B cell (primary cell): ENCODE results near the gene DIS3L2. TPM values are rescaled to one million over a fixed set of nuclear protein-coding genes. Genes with fewer than 3 reads are reported as not detected.

Source experiments
- ATAC-seq: fragments of 200-7000 bp; cut with Tn5 transposase; one replicate; pipeline ENCODE4 v1.10.0; 2021; ENCODE audit warnings: low read depth, mild to moderate bottlenecking, moderate number of reproducible peaks, moderate library complexity
- CTCF ChIA-PET: fragments of 350-600 bp; sonication (Branson Sonifier 250); formaldehyde crosslinking; loops from one replicate; lab custom pipeline; 2021; ENCODE audit warnings: antibody characterized with exemption, inconsistent platforms; lab: Charles Lee
- POLR2A ChIA-PET: fragments of 350-600 bp; sonication (Branson Sonifier 250); formaldehyde crosslinking; loops from one replicate; lab custom pipeline; 2021; ENCODE audit warnings: antibody characterized with exemption; lab: Charles Lee
- DNase-seq: peaks from one replicate; pipeline ENCODE4 v3.0.0; 2013
- H2AFZ ChIP-seq: 2 replicates; pipeline ENCODE4 v1.6.1; 2012; ENCODE audit warnings: mild to moderate bottlenecking, low read depth, low read length; ENCODE audit not compliant: insufficient read depth, poor library complexity, severe bottlenecking
- H3K27ac ChIP-seq, 2 donors: 1 replicate in 1 of 2; 2 replicates in 1 of 2; pipeline ENCODE4 v1.5.1; 2012 to 2013; ENCODE audit warnings: low read length in 2 of 2, mild to moderate bottlenecking in 2 of 2, moderate library complexity in 1 of 2
- H3K27me3 ChIP-seq, 4 experiments: fragments of 200-600 bp in 1 of 4; sonication (generic) in 1 of 4; replicated peaks in 1 of 4; 1 replicate in 2 of 4; 2 replicates in 2 of 4; pipeline versions ENCODE4 v1.6.1 to v1.7.0; 2013 to 2016; ENCODE audit warnings: low read length in 3 of 4, mild to moderate bottlenecking in 2 of 4, mixed read lengths in 1 of 4, moderate library complexity in 1 of 4; ENCODE audit not compliant: insufficient read depth in 4 of 4, control insufficient read depth in 3 of 4; ENCODE audit errors: control extremely low read depth in 1 of 4
- H3K36me3 ChIP-seq, 2 experiments: replicated peaks in 1 of 2; 1 replicate in 1 of 2; 2 replicates in 1 of 2; pipeline versions ENCODE4 v1.6.1 to v1.7.1; 2013; ENCODE audit warnings: low read length in 1 of 2; ENCODE audit not compliant: insufficient read depth in 2 of 2, control insufficient read depth in 1 of 2; ENCODE audit errors: control extremely low read depth in 1 of 2, extremely low read depth in 1 of 2
- H3K4me1 ChIP-seq, 2 donors: fragments of 200-600 bp in 1 of 2; sonication (generic) in 1 of 2; 1 replicate in 1 of 2; 2 replicates in 1 of 2; pipeline versions ENCODE4 v1.5.1 to v1.6.1; 2013 to 2017; ENCODE audit warnings: low read length in 2 of 2; ENCODE audit not compliant: control insufficient read depth in 2 of 2, insufficient read depth in 2 of 2
- H3K4me2 ChIP-seq: replicated peaks from 2 replicates; pipeline ENCODE3; 2012; ENCODE audit warnings: mild to moderate bottlenecking, low read depth, low read length; ENCODE audit not compliant: poor library complexity, severe bottlenecking
- H3K4me3 ChIP-seq, 5 experiments: fragments of 200-600 bp in 1 of 5; sonication (generic) in 1 of 5; 1 replicate in 3 of 5; 2 replicates in 2 of 5; pipeline versions ENCODE4 v1.5.1 to v1.7.0; 2011 to 2016; ENCODE audit warnings: low read length in 4 of 5, mild to moderate bottlenecking in 4 of 5, low read depth in 2 of 5, control low read depth in 1 of 5, moderate library complexity in 1 of 5; ENCODE audit not compliant: insufficient read depth in 1 of 5; ENCODE audit errors: control extremely low read depth in 1 of 5, extremely low read depth in 1 of 5
- H3K79me2 ChIP-seq: fragments of 200-600 bp; sonication (generic); one replicate; pipeline ENCODE4 v1.6.0; 2016; ENCODE audit warnings: low read length; ENCODE audit not compliant: control insufficient read depth, insufficient read depth
- H3K9ac ChIP-seq: fragments of 200-600 bp; sonication (generic); 2 replicates; pipeline ENCODE4 v1.6.1; 2017; ENCODE audit warnings: mild to moderate bottlenecking, low read length, moderate library complexity
- H3K9me3 ChIP-seq, 3 donors: one replicate each; pipeline versions ENCODE4 v1.6.1 to v1.7.1; 2013; ENCODE audit warnings: low read length in 2 of 3; ENCODE audit not compliant: control insufficient read depth in 2 of 3, insufficient read depth in 1 of 3; ENCODE audit errors: control extremely low read depth in 1 of 3
- H4K20me1 ChIP-seq: 2 replicates; pipeline ENCODE4 v1.6.0; 2012; ENCODE audit warnings: mild to moderate bottlenecking, low read length; ENCODE audit not compliant: insufficient read depth, control insufficient read depth, poor library complexity, severe bottlenecking
- H3K27ac Mint-ChIP-seq: one replicate; pipeline ENCODE4 v1.8.0; 2021; ENCODE audit warnings: mixed read lengths
- H3K27me3 Mint-ChIP-seq: one replicate; pipeline ENCODE4 v1.8.0; 2021; ENCODE audit warnings: mixed read lengths
- H3K4me1 Mint-ChIP-seq: one replicate; pipeline ENCODE4 v1.8.0; 2021; ENCODE audit warnings: mixed read lengths
- H3K4me3 Mint-ChIP-seq: one replicate; pipeline ENCODE4 v1.8.0; 2021; ENCODE audit warnings: mixed read lengths
- H3K9me3 Mint-ChIP-seq: one replicate; pipeline ENCODE4 v1.8.0; 2022; ENCODE audit warnings: mixed read lengths; ENCODE audit not compliant: insufficient read depth
- EZH2 ChIP-seq: IDR thresholded peaks from 2 replicates; pipeline ENCODE4 v1.6.1; 2012; ENCODE audit warnings: borderline replicate concordance, low read depth, mild to moderate bottlenecking, moderate library complexity, low read length; ENCODE audit not compliant: insufficient read depth, poor library complexity, severe bottlenecking
- WGBS: methylation state at CpG from one replicate; pipeline ENCODE4 v1.1.5; 2013; ENCODE audit warnings: missing lambda C conversion rate; ENCODE audit not compliant: insufficient coverage; 5-methylcytosine and 5-hydroxymethylcytosine counted together
- intact Hi-C: fragments of 100-400 bp; cut with micrococcal nuclease; formaldehyde crosslinking; loops from one replicate; pipeline ENCODE4 v1.10.0; 2022
- polyA plus RNA-seq: library from polyadenylated mRNA; depleted of rRNA; stranded (reverse); fragments of >200 nt; gene quantifications from 2 replicates; pipeline ENCODE4 v1.2.3, GENCODE V29; 2012
- total RNA-seq, 2 donors: library from RNA; stranded (reverse); fragments of 120-200 nt in 1 of 2; gene quantifications; 1 replicate in 1 of 2; 2 replicates in 1 of 2; pipeline versions ENCODE4 v1.2.3 to v1.2.4, GENCODE V29; 2013 to 2022
- TF ChIP-seq, protein P1 (sequence below): fragments of 200-600 bp; IDR thresholded peaks from one replicate; pipeline ENCODE4 v1.8.0; 2022; ENCODE audit warnings: antibody characterized with exemption, mild to moderate bottlenecking

The DIS3L2 gene
- total and polyA plus RNA-seq, 2 donors (not counting 1 experiment from before 2014, with no cell fraction given): 34.5 to 70.1 TPM

DNA sequence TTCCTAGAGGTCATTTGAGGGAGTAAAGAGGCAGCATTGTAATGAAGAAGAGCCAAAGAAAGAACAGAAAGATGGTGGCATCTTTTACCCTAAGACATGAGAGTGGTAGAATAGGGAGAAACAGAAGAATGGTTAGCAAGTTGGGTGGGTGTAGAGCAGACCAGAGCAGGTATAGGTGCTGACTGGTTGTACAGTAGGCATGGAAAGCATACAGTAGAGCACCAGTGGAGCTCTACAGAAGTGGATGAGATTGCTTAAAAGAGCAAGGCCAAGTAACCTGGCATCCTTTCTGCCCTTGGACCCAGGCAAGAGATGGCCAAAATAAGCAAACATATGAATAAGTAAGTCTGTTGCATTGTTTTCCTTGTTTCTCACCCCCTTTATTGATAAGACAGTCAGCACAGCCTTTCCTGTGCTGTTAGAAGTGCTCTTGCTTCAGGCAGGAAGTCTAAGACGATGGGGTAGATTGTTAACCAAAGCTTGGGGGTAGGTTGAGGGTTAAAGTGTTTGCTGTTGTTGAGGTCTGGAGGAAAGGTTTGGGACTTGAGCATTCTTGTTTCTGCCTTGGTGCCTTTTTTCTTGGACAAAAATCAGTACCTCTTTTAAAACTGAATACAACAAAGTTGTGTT is 76.9 kb downstream of the DIS3L2 start:
- intact Hi-C loops: no loop called here
- Histone ChIP-seq H3K4me3 (no peak overlapping the region), H2AFZ (no peak overlapping the region), H3K4me1 (no peaks in the 10 kb centered on the region), H3K9me3 (peaks cover 0 to 11% (median 0%) of the 10 kb centered on the region in 3 donors), H3K4me2 (no peak overlapping the region), H4K20me1 (no peaks in the 10 kb centered on the region), H3K9ac (no peak overlapping the region), H3K27ac (no peak overlapping the region), H3K79me2 (peaks cover 19% of the 10 kb centered on the region), H3K36me3 (peaks cover 0 to 2% of the 10 kb centered on the region in 2 experiments), H3K27me3 (no peaks in the 10 kb centered on the region)
- WGBS: 100% methylated on average over 1 of the region's 1 CpG
- no peak for DNase-seq
- no peak for ATAC-seq
- Mint-ChIP-seq H3K4me3 (no peak overlapping the region), H3K9me3 (no peaks in the 10 kb centered on the region), H3K27ac (no peak overlapping the region), H3K27me3 (no peaks in the 10 kb centered on the region), H3K4me1 (no peaks in the 10 kb centered on the region)
- ChIA-PET POLR2A (no interaction called here), CTCF (interaction anchor here (1.0 kb wide), 1 partner anchor 10 kb away, joined by 3 read pairs; no protein-coding TSS in a partner anchor)
- no peak for TF ChIP-seq EZH2

- ChIA-PET POLR2A (no interaction called here), CTCF (interaction anchor here (1.0 kb wide), 1 partner anchor 10 kb away, joined by 3 read pairs; no protein-coding TSS in a partner anchor)
- H3K27me3 Mint-ChIP-seq: no peaks in the 10 kb centered on the region
- no peaks in the 10 kb centered on the region for H3K4me1 Mint-ChIP-seq
- ATAC-seq (no peak), DNase-seq (no peak)
- Histone ChIP-seq H3K9ac (no peak overlapping the region), H3K36me3 (peaks cover 0 to 2% of the 10 kb centered on the region in 2 experiments), H3K27ac (no peak overlapping the region), H3K4me1 (no peaks in the 10 kb centered on the region), H3K4me3 (no peak overlapping the region), H3K79me2 (peaks cover 19% of the 10 kb centered on the region), H2AFZ (no peak overlapping the region), H3K9me3 (peaks cover 0 to 11% (median 0%) of the 10 kb centered on the region in 3 donors), H4K20me1 (no peaks in the 10 kb centered on the region), H3K4me2 (no peak overlapping the region), H3K27me3 (no peaks in the 10 kb centered on the region)
- 96% methylated on average over 4 of the region's 7 CpGs for WGBS
- no peak overlapping the region for H3K4me3 Mint-ChIP-seq
- TF ChIP-seq, protein P1, sequence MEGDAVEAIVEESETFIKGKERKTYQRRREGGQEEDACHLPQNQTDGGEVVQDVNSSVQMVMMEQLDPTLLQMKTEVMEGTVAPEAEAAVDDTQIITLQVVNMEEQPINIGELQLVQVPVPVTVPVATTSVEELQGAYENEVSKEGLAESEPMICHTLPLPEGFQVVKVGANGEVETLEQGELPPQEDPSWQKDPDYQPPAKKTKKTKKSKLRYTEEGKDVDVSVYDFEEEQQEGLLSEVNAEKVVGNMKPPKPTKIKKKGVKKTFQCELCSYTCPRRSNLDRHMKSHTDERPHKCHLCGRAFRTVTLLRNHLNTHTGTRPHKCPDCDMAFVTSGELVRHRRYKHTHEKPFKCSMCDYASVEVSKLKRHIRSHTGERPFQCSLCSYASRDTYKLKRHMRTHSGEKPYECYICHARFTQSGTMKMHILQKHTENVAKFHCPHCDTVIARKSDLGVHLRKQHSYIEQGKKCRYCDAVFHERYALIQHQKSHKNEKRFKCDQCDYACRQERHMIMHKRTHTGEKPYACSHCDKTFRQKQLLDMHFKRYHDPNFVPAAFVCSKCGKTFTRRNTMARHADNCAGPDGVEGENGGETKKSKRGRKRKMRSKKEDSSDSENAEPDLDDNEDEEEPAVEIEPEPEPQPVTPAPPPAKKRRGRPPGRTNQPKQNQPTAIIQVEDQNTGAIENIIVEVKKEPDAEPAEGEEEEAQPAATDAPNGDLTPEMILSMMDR: no peak
- TF ChIP-seq EZH2: no peak
- intact Hi-C loops: no loop called here
- H3K27ac Mint-ChIP-seq: no peak overlapping the region
- no peaks in the 10 kb centered on the region for H3K9me3 Mint-ChIP-seq
Measured at GRCh38 chr2:232038881-232039485, 77.5 kb downstream of the DIS3L2 start.
